Measurements from ENCODE around the gene DTD1. TPM values are rescaled to one million over a fixed set of nuclear protein-coding genes. Genes with fewer than 3 reads are reported as not detected.

The DTD1 gene
- total RNA-seq, 5 donors from 2014 or later (not counting 1 experiment from before 2014, with no cell fraction given), result 15.5 to 24.9 (median 22.0) TPM

- WGBS (ENCODE audit: insufficient coverage), result 82% methylated on average over 4 of the region's 6 CpGs
- no peak overlapping the region for H3K27ac ChIP-seq (ENCODE audit: low read length)
- peaks cover 3 to 4% of the 10 kb centered on the region in 2 donors for H3K36me3 ChIP-seq (ENCODE audit: control insufficient read depth in 2 of 2, extremely low read depth in 1 of 2, insufficient read depth in 1 of 2, low read length in 1 of 2)
- H3K36me3 Mint-ChIP-seq, result peaks cover 47% of the 10 kb centered on the region
- POLR2A ChIA-PET, result no interaction called here
- ATAC-seq (replicated peaks in 1 of 4) (no peak), DNase-seq (no peak)
- H3K4me3 Mint-ChIP-seq, result no peak overlapping the region
- no peak overlapping the region for H3K27ac Mint-ChIP-seq
- H3K4me1 Mint-ChIP-seq, result peaks cover 3 to 12% (median 10%) of the 10 kb centered on the region in 3 donors
- CTCF ChIA-PET, result no interaction called here
- H3K9me3 Mint-ChIP-seq, result no peaks in the 10 kb centered on the region
- H3K27me3 Mint-ChIP-seq, result no peaks in the 10 kb centered on the region
- no peaks in the 10 kb centered on the region for H3K9me3 ChIP-seq
- H3K27me3 ChIP-seq (replicated peaks in 1 of 2; ENCODE audit: control insufficient read depth in 2 of 2, extremely low read depth in 1 of 2, insufficient read depth in 2 of 2, low read length in 1 of 2), result no peaks in the 10 kb centered on the region
- no peaks in the 10 kb centered on the region for H3K4me1 ChIP-seq (ENCODE audit: control insufficient read depth in 1 of 2, extremely low read depth in 1 of 2, insufficient read depth in 2 of 2, low read length in 2 of 2)
- H3K4me3 ChIP-seq (ENCODE audit: control insufficient read depth in 1 of 2, extremely low read depth in 1 of 2, low read length in 1 of 2), result no peak overlapping the region
Measured at GRCh38 chr20:18645851-18646250, 58.0 kb downstream of the DTD1 start.

DNA sequence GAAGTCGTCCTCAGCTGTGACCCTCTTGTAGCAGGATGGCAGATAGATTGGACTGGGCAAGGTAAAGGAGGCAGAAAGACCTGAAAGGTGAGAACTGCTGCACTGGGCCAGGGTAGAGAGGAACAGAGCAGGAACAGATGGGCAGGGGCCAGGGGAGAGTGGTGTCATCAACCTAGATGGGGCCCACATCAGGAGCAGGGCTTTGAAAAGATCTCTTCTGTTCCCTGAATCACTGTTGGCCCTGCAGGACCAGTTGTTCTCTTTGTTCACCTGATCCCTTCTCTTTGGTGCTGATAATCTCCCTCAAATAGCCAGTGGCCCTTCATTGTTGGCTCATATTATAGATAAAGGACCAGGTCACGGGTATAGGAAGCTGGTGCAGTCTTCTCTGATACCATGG lies 59.9 kb downstream of the DTD1 start:
- ATAC-seq (replicated peaks in 1 of 4) (no peak), DNase-seq (no peak)
- no CpG with 5 or more reads among the region's 2 CpGs for WGBS (ENCODE audit: insufficient coverage)
- Histone ChIP-seq H3K4me1 (ENCODE audit: control insufficient read depth in 1 of 2, extremely low read depth in 1 of 2, insufficient read depth in 2 of 2, low read length in 2 of 2) (no peaks in the 10 kb centered on the region), H3K27me3 (replicated peaks in 1 of 2; ENCODE audit: control insufficient read depth in 2 of 2, extremely low read depth in 1 of 2, insufficient read depth in 2 of 2, low read length in 1 of 2) (no peaks in the 10 kb centered on the region), H3K27ac (ENCODE audit: low read length) (no peak overlapping the region), H3K9me3 (no peaks in the 10 kb centered on the region), H3K36me3 (ENCODE audit: control insufficient read depth in 2 of 2, extremely low read depth in 1 of 2, insufficient read depth in 1 of 2, low read length in 1 of 2) (peaks cover 3 to 4% of the 10 kb centered on the region in 2 donors), H3K4me3 (ENCODE audit: control insufficient read depth in 1 of 2, extremely low read depth in 1 of 2, low read length in 1 of 2) (no peak overlapping the region)
- no peaks in the 10 kb centered on the region for H3K27me3 Mint-ChIP-seq
- POLR2A ChIA-PET, result no interaction called here
- H3K4me1 Mint-ChIP-seq, result peaks cover 4 to 10% (median 8%) of the 10 kb centered on the region in 3 donors
- CTCF ChIA-PET, result no interaction called here
- H3K27ac Mint-ChIP-seq, result no peak overlapping the region
- H3K36me3 Mint-ChIP-seq, result peaks cover 45% of the 10 kb centered on the region
- H3K9me3 Mint-ChIP-seq, result no peaks in the 10 kb centered on the region
- no peak overlapping the region for H3K4me3 Mint-ChIP-seq

DNA sequence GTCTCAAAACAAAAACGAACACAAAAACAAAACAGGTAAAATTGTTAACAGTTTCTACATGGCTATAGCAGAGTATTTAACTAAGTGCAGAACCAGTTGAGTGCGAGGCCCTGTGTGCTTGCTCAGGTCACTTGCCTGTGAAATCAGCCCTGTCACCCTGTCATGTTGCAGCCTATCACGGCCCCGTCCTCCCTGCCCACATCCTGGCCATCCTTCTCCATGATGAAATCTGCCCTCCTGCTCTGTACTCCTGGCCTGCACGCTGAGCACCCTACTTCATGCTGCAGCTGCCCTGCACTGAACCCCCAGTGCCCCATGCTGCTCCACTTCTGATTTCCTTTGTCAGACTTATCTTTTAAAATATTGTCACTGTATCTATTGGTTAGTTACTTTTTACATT lies 62.4 kb downstream of the DTD1 start:
- ChIA-PET POLR2A (no interaction called here), CTCF (interaction anchor here in 1 of 2 donors (0.6 kb wide), 1 partner anchor 1013 kb away, joined by 3 read pairs; no protein-coding TSS in a partner anchor)
- WGBS (ENCODE audit: insufficient coverage), result 86% methylated on average over 4 of the region's 5 CpGs
- no peaks in the 10 kb centered on the region for H3K9me3 ChIP-seq
- no peaks in the 10 kb centered on the region for H3K27me3 ChIP-seq (replicated peaks in 1 of 2; ENCODE audit: control insufficient read depth in 2 of 2, extremely low read depth in 1 of 2, insufficient read depth in 2 of 2, low read length in 1 of 2)
- ATAC-seq (replicated peaks in 1 of 4) (no peak), DNase-seq (no peak)
- Mint-ChIP-seq H3K9me3 (no peaks in the 10 kb centered on the region), H3K4me1 (peaks cover 2 to 8% (median 3%) of the 10 kb centered on the region in 3 donors), H3K27ac (no peak overlapping the region), H3K36me3 (peaks cover 32% of the 10 kb centered on the region), H3K27me3 (no peaks in the 10 kb centered on the region), H3K4me3 (no peak overlapping the region)
- H3K4me3 ChIP-seq (ENCODE audit: control insufficient read depth in 1 of 2, extremely low read depth in 1 of 2, low read length in 1 of 2), result no peak overlapping the region
- H3K4me1 ChIP-seq (ENCODE audit: control insufficient read depth in 1 of 2, extremely low read depth in 1 of 2, insufficient read depth in 2 of 2, low read length in 2 of 2), result no peaks in the 10 kb centered on the region
- no peak overlapping the region for H3K27ac ChIP-seq (ENCODE audit: low read length)
- peaks cover 3 to 4% of the 10 kb centered on the region in 2 donors for H3K36me3 ChIP-seq (ENCODE audit: control insufficient read depth in 2 of 2, extremely low read depth in 1 of 2, insufficient read depth in 1 of 2, low read length in 1 of 2)

DNA sequence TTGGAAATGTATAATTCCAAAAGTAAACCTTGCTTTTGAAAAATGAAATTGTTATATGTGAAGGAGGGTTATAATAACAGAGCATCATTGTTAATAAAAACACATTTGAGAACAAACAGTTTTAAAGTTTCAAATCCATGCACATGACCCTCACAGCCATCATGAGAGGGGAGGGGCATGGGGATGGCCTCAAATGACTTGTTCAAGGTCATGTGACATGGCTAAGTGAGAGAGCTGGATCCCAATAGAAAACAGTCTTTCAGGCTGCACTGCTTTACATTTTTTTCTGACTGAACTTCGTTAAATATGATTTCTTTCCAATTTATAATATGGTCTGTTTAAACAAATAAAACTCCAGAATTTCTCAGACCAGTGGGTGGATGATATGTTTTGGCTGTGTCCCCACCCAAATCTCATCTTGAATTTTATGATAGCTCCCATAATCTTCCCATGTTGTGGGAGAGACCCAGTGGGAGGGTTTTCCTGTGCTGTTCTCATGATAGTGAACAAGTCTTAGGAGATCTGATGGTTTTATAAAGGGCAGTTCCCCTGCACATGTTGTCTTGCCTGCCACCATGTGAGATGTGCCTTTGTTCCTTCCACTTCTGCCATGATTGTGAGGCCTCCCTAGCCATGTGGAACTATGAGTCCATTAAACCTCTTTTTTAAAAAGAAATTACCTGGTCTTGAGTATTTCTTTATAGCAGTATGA lies 66.0 kb downstream of the DTD1 start:
- Histone ChIP-seq H3K27ac (ENCODE audit: low read length) (no peak overlapping the region), H3K9me3 (no peaks in the 10 kb centered on the region), H3K4me3 (ENCODE audit: control insufficient read depth in 1 of 2, extremely low read depth in 1 of 2, low read length in 1 of 2) (no peak overlapping the region), H3K4me1 (ENCODE audit: control insufficient read depth in 1 of 2, extremely low read depth in 1 of 2, insufficient read depth in 2 of 2, low read length in 2 of 2) (no peaks in the 10 kb centered on the region), H3K27me3 (replicated peaks in 1 of 2; ENCODE audit: control insufficient read depth in 2 of 2, extremely low read depth in 1 of 2, insufficient read depth in 2 of 2, low read length in 1 of 2) (no peaks in the 10 kb centered on the region), H3K36me3 (ENCODE audit: control insufficient read depth in 2 of 2, extremely low read depth in 1 of 2, insufficient read depth in 1 of 2, low read length in 1 of 2) (peaks cover 3 to 4% of the 10 kb centered on the region in 2 donors)
- no peak overlapping the region for H3K27ac Mint-ChIP-seq
- ATAC-seq (replicated peaks in 1 of 4) (no peak), DNase-seq (no peak)
- H3K4me1 Mint-ChIP-seq, result peaks cover 4 to 5% (median 5%) of the 10 kb centered on the region in 3 donors
- no peak overlapping the region for H3K4me3 Mint-ChIP-seq
- peaks cover 33% of the 10 kb centered on the region for H3K36me3 Mint-ChIP-seq
- H3K9me3 Mint-ChIP-seq, result no peaks in the 10 kb centered on the region
- ChIA-PET CTCF (interaction anchor here (0.6 to 0.7 kb wide), 2 partner anchors 138 to 630 kb away, joined by 3 read pairs; no protein-coding TSS in a partner anchor), POLR2A (no interaction called here)
- no CpG with 5 or more reads among the region's 1 CpG for WGBS (ENCODE audit: insufficient coverage)
- no peaks in the 10 kb centered on the region for H3K27me3 Mint-ChIP-seq

DNA sequence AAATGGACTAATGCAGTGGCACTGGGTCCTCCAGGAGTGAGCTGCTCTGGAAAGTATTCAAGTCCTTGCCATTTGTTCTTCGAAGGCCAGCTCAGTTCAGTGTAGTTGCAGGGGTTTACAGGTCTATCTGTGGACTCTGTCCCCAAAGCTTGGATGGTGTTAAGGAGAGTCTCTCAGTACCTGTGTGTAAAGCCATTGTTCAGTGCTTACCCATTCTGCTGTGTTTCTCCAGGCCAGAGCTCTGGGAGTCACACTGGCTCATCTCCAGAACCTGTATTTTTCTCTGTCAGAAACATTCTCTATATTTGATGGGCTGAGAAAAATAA lies 66.6 kb downstream of the DTD1 start:
- ATAC-seq (replicated peaks in 1 of 4) (no peak), DNase-seq (no peak)
- POLR2A ChIA-PET, result no interaction called here
- H3K27ac ChIP-seq (ENCODE audit: low read length), result no peak overlapping the region
- H3K36me3 ChIP-seq (ENCODE audit: control insufficient read depth in 2 of 2, extremely low read depth in 1 of 2, insufficient read depth in 1 of 2, low read length in 1 of 2), result peaks cover 3 to 4% of the 10 kb centered on the region in 2 donors
- no peaks in the 10 kb centered on the region for H3K4me1 ChIP-seq (ENCODE audit: control insufficient read depth in 1 of 2, extremely low read depth in 1 of 2, insufficient read depth in 2 of 2, low read length in 2 of 2)
- Mint-ChIP-seq H3K4me1 (peaks cover 4 to 5% (median 5%) of the 10 kb centered on the region in 3 donors), H3K27me3 (no peaks in the 10 kb centered on the region), H3K9me3 (no peaks in the 10 kb centered on the region), H3K27ac (no peak overlapping the region), H3K4me3 (no peak overlapping the region), H3K36me3 (peaks cover 35% of the 10 kb centered on the region)
- no peaks in the 10 kb centered on the region for H3K9me3 ChIP-seq
- CTCF ChIA-PET, result no interaction called here
- 67% methylated on average over 1 of the region's 1 CpG for WGBS (ENCODE audit: insufficient coverage)
- no peak overlapping the region for H3K4me3 ChIP-seq (ENCODE audit: control insufficient read depth in 1 of 2, extremely low read depth in 1 of 2, low read length in 1 of 2)
- H3K27me3 ChIP-seq (replicated peaks in 1 of 2; ENCODE audit: control insufficient read depth in 2 of 2, extremely low read depth in 1 of 2, insufficient read depth in 2 of 2, low read length in 1 of 2), result no peaks in the 10 kb centered on the region

DNA sequence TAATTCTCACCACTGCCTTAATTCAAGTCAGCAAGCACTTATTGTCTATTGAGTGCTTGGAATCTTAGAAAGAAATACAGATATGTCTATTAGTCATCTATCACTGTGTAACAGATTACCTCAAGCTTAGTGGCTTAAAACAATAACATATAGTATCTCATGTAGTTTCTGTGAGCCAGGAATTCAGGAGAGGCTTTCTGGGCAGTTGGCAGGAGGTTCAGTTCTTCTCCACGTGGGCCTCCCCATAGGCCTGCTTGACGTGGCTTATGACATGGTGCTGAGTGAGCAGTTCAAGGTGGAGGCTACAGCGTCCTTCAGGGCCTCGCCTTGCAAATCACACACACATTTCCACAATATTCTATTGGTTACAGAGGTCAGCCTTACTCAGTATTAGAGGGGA lies 69.7 kb downstream of the DTD1 start:
- WGBS (ENCODE audit: insufficient coverage), result no CpG with 5 or more reads among the region's 4 CpGs
- ATAC-seq (replicated peaks in 1 of 4), result no peak

More for the DNA sequence above, 69.7 kb downstream of the DTD1 start:
- ChIA-PET POLR2A (no interaction called here), CTCF (no interaction called here)
- H3K9me3 ChIP-seq, result no peaks in the 10 kb centered on the region
- no peaks in the 10 kb centered on the region for H3K27me3 Mint-ChIP-seq
- peaks cover 2 to 5% (median 4%) of the 10 kb centered on the region in 3 donors for H3K4me1 Mint-ChIP-seq
- DNase-seq, result no peak
- H3K36me3 ChIP-seq (ENCODE audit: control insufficient read depth in 2 of 2, extremely low read depth in 1 of 2, insufficient read depth in 1 of 2, low read length in 1 of 2), result no peaks in the 10 kb centered on the region
- no peak overlapping the region for H3K27ac ChIP-seq (ENCODE audit: low read length)
- H3K36me3 Mint-ChIP-seq, result peaks cover 30% of the 10 kb centered on the region
- H3K27me3 ChIP-seq (replicated peaks in 1 of 2; ENCODE audit: control insufficient read depth in 2 of 2, extremely low read depth in 1 of 2, insufficient read depth in 2 of 2, low read length in 1 of 2), result no peaks in the 10 kb centered on the region
- H3K27ac Mint-ChIP-seq, result no peak overlapping the region
- no peak overlapping the region for H3K4me3 Mint-ChIP-seq
- H3K9me3 Mint-ChIP-seq, result no peaks in the 10 kb centered on the region
- no peak overlapping the region for H3K4me3 ChIP-seq (ENCODE audit: control insufficient read depth in 1 of 2, extremely low read depth in 1 of 2, low read length in 1 of 2)
- no peaks in the 10 kb centered on the region for H3K4me1 ChIP-seq (ENCODE audit: control insufficient read depth in 1 of 2, extremely low read depth in 1 of 2, insufficient read depth in 2 of 2, low read length in 2 of 2)

Measured in T-cell (primary cell).